Liver (tissue), 3 donors: ENCODE results near the gene GCNT4.

ENCODE experiments used
- EGR1 ChIP-seq, 2 donors: IDR thresholded peaks; 2 replicates each; pipeline ENCODE4 v1.6.1; 2016 to 2018; ENCODE audit warnings: antibody characterized with exemption in 2 of 2, low read depth in 2 of 2
- FOXA1 ChIP-seq: IDR thresholded peaks from 2 replicates; pipeline ENCODE4 v1.6.1; 2016; ENCODE audit warnings: antibody characterized with exemption
- FOXA2 ChIP-seq: IDR thresholded peaks from 2 replicates; pipeline ENCODE4 v1.6.1; 2016; ENCODE audit warnings: antibody characterized with exemption
- REST ChIP-seq: IDR thresholded peaks from 2 replicates; pipeline ENCODE4 v1.6.1; 2016; ENCODE audit warnings: antibody characterized with exemption, mild to moderate bottlenecking
- RXRA ChIP-seq, 2 donors: IDR thresholded peaks; 2 replicates each; pipeline ENCODE4 v1.6.1; 2017 to 2018; ENCODE audit warnings: antibody characterized with exemption in 2 of 2, mild to moderate bottlenecking in 1 of 2
- SP1 ChIP-seq: IDR thresholded peaks from 2 replicates; pipeline ENCODE4 v1.6.1; 2018; ENCODE audit warnings: antibody characterized with exemption, mild to moderate bottlenecking
- TAF1 ChIP-seq: conservative IDR thresholded peaks from 2 replicates; pipeline ENCODE4 v1.6.1; 2016; ENCODE audit warnings: antibody characterized with exemption, mild to moderate bottlenecking
- YY1 ChIP-seq: IDR thresholded peaks from 2 replicates; pipeline ENCODE4 v1.6.1; 2016; ENCODE audit warnings: antibody characterized with exemption, mild to moderate bottlenecking
- TF ChIP-seq, protein P1 (sequence below): fragments of 150-350 bp; IDR thresholded peaks from 2 replicates; pipeline ENCODE4 v1.5.1; 2017; ENCODE audit warnings: improper control_type of control experiment, low read depth, low read length; ENCODE audit not compliant: missing input control
- TF ChIP-seq, protein P2 (sequence below): IDR thresholded peaks from 2 replicates; pipeline ENCODE4 v1.6.1; 2016; ENCODE audit warnings: antibody characterized with exemption
- TF ChIP-seq, protein P3 (sequence below): IDR thresholded peaks from 2 replicates; pipeline ENCODE4 v1.6.1; 2016; ENCODE audit warnings: antibody characterized with exemption
- donor health status: healthy.
- donor health status: healthy.

DNA sequence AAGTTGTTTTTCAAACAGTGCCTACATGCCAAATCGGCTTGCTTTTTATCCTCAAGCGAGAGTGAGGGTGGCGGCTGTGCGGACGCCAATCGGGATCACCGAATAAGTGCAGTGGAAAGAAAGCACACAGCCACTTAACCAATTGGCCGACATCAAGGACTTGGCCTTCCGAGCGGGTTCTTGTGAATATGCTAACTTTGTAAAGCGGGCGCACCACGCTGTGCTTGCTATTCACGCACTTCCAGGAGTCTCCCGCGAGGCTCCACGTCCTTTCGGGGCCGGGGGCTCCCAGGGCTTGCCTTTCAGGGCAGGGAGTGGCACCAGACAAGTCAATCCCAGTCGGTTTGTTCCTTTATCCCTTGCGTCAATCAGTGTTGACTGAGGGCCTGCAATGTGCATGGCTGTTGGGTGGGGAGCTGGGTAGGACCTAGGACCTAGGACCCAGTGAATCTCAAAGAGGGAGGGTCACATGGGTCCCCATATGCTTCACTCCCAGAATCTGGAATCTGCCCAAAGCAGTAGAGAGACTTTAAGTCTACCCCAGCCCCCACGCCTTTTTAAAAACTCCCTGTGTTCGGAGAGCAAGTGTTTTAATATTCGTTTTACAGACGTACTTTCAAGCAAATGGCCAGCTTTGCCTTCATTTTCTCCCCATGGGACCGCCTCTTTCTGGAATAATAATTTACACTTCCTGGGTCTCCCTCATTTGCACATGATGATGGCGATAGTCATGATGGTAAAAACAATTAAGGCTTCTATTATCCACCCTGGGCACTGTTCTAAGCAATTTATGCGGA is 2.0 kb upstream of the GCNT4 start:
- TF ChIP-seq SP1 (no peak), TAF1 (no peak), RXRA (IDR thresholded peaks at IDR 0.05) (no peak), REST (no peak), FOXA2 (no peak), EGR1 (IDR thresholded peaks at IDR 0.05; ENCODE audit: low read depth in 2 of 2) (no peak), YY1 (no peak), FOXA1 (no peak)
- TF ChIP-seq, protein P1, sequence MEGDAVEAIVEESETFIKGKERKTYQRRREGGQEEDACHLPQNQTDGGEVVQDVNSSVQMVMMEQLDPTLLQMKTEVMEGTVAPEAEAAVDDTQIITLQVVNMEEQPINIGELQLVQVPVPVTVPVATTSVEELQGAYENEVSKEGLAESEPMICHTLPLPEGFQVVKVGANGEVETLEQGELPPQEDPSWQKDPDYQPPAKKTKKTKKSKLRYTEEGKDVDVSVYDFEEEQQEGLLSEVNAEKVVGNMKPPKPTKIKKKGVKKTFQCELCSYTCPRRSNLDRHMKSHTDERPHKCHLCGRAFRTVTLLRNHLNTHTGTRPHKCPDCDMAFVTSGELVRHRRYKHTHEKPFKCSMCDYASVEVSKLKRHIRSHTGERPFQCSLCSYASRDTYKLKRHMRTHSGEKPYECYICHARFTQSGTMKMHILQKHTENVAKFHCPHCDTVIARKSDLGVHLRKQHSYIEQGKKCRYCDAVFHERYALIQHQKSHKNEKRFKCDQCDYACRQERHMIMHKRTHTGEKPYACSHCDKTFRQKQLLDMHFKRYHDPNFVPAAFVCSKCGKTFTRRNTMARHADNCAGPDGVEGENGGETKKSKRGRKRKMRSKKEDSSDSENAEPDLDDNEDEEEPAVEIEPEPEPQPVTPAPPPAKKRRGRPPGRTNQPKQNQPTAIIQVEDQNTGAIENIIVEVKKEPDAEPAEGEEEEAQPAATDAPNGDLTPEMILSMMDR = no peak
- TF ChIP-seq, protein P2, sequence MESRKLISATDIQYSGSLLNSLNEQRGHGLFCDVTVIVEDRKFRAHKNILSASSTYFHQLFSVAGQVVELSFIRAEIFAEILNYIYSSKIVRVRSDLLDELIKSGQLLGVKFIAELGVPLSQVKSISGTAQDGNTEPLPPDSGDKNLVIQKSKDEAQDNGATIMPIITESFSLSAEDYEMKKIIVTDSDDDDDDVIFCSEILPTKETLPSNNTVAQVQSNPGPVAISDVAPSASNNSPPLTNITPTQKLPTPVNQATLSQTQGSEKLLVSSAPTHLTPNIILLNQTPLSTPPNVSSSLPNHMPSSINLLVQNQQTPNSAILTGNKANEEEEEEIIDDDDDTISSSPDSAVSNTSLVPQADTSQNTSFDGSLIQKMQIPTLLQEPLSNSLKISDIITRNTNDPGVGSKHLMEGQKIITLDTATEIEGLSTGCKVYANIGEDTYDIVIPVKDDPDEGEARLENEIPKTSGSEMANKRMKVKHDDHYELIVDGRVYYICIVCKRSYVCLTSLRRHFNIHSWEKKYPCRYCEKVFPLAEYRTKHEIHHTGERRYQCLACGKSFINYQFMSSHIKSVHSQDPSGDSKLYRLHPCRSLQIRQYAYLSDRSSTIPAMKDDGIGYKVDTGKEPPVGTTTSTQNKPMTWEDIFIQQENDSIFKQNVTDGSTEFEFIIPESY = no peak
- TF ChIP-seq, protein P3, sequence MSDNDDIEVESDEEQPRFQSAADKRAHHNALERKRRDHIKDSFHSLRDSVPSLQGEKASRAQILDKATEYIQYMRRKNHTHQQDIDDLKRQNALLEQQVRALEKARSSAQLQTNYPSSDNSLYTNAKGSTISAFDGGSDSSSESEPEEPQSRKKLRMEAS = no peak
